ENCODE data around the gene PIK3R1. TPM values are rescaled to one million over a fixed set of nuclear protein-coding genes. Genes with fewer than 3 reads are reported as not detected.

The PIK3R1 gene
- total RNA-seq, 6 donors from 2014 or later = 52.3 to 112 (median 92.5) TPM

DNA sequence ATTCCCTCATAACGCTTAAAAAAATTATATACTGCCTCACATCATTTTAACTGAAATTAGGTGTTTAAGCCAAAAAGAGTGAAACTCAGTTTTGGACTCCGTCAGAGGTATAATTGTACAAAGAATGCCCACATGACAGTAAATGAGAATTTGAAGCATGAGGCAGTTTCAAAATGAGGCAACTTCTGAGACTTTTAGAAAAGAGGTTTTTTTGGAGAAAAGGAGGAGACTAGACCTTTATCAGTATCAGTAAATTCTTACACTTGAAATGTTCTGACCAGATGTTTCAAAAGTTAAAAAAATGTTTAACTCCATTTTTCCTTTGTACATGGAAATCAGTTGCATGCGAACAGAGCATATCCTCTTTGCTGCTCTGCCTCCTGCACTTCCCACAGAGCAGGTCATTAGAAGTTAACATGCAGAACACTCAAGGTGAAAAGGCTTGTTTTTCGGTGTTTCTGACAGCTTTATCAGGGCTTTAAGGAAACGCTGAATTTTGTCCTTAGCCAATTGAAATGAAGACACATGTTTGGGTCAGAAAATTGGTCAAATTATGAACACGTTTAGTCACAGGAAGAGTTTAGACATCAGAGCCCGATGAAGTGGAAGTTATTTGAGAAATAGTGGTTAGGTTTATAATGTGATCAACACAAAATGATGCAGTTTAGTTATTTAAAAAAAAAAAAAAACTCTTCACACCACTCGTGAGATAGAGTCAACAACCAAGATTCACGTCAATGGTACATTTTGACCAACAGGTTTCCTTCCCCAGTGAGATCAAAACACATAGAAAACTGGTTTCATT lies 59.5 kb downstream of the PIK3R1 start:
- ATAC-seq (ENCODE audit: low FRiP score in 2 of 2) = no peak
- H3K36me3 ChIP-seq = peaks cover 5 to 67% (median 28%) of the 10 kb centered on the region in 4 donors
- peak in 1 of 4 donors; percentile 27 for TF ChIP-seq POLR2A (IDR thresholded peaks at IDR 0.05)
- TF ChIP-seq EP300 (IDR thresholded peaks at IDR 0.05) = no peak

DNA sequence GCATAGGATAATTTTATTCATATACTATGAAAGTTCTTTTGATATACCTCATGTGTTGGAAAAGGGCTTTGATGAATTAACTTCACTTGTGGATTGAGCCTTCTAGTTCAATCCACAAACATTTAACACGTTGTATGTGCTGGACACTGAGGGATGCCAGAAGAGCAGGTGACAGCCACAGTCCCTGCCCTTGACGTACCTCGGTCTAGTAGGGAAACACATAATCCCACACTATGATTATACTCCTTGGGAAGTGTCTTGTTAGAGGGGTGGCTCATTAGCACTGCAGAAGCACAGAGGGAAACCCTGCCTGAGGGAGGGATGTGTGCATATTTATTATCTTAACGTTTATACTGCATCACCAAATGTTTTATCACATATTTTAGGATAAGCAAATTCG lies 61.2 kb downstream of the PIK3R1 start:
- Histone ChIP-seq H3K4me1 (peaks cover 0 to 21% (median 5%) of the 10 kb centered on the region in 4 donors), H3K36me3 (peaks cover 10 to 84% (median 42%) of the 10 kb centered on the region in 4 donors)

More for the DNA sequence above, 59.5 kb downstream of the PIK3R1 start:
- H3K27me3 ChIP-seq = no peaks in the 10 kb centered on the region
- H3K9me3 ChIP-seq = no peaks in the 10 kb centered on the region
- H3K27ac ChIP-seq = peak overlapping the region in 2 of 4 donors; percentile 1 to 41
- H3K4me1 ChIP-seq = peaks cover 8 to 34% (median 20%) of the 10 kb centered on the region in 4 donors
- no peak for DNase-seq
- H3K4me3 ChIP-seq = no peak overlapping the region
- 61 to 70% methylated on average over 9 of the region's 9 CpGs for WGBS, 2 donors

GRCh38 chr5:68277431-68277830 lies 61.9 kb downstream of the PIK3R1 start:
- no peak overlapping the region for H3K27ac ChIP-seq
- DNase-seq (no peak), ATAC-seq (ENCODE audit: low FRiP score in 2 of 2) (no peak)
- peaks cover 16 to 91% (median 48%) of the 10 kb centered on the region in 4 donors for H3K36me3 ChIP-seq
- no peaks in the 10 kb centered on the region for H3K27me3 ChIP-seq
- 90 to 92% methylated on average over 5 of the region's 5 CpGs for WGBS, 2 donors
- H3K4me3 ChIP-seq = no peak overlapping the region
- peaks cover 0 to 16% (median 2%) of the 10 kb centered on the region in 4 donors for H3K4me1 ChIP-seq
- H3K9me3 ChIP-seq = no peaks in the 10 kb centered on the region
- TF ChIP-seq EP300 (IDR thresholded peaks at IDR 0.05) = no peak
- TF ChIP-seq POLR2A (IDR thresholded peaks at IDR 0.05) = no peak
- no peak for TF ChIP-seq POLR2AphosphoS5 (IDR thresholded peaks at IDR 0.05)
- TF ChIP-seq CTCF (IDR thresholded peaks at IDR 0.05) = no peak

More for the DNA sequence above, 61.2 kb downstream of the PIK3R1 start:
- ATAC-seq (ENCODE audit: low FRiP score in 2 of 2) = no peak
- Histone ChIP-seq H3K4me3 (no peak overlapping the region), H3K9me3 (no peaks in the 10 kb centered on the region), H3K27me3 (no peaks in the 10 kb centered on the region), H3K27ac (peak overlapping the region in 1 of 4 donors; percentile 11)
- TF ChIP-seq POLR2A (IDR thresholded peaks at IDR 0.05) = no peak
- DNase-seq = no peak
- WGBS, 2 donors = 76 to 93% methylated on average over 5 of the region's 5 CpGs

DNA sequence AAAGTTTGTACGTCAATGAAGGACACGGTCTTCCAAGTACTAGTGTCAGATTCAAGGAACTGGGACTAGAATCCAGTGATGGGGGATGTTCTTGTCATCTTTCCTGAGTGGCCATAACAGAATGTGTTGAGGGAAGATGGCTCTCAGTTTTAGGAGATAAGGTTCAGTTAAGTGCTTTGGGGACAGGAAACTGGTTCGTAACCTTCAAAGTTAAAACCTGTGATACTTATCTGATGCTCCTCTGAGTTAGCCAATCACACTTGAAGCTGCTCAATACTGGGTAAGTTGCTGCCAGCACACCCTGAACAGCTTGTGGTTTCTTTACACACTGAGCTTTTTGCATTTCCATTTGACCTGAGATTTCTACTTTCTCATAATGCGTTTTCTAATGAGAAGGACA lies 64.4 kb downstream of the PIK3R1 start:
- Histone ChIP-seq H3K27me3 (no peaks in the 10 kb centered on the region), H3K4me1 (peaks cover 2 to 14% (median 8%) of the 10 kb centered on the region in 4 donors), H3K36me3 (peaks cover 24 to 96% (median 52%) of the 10 kb centered on the region in 4 donors), H3K4me3 (no peak overlapping the region), H3K27ac (peak overlapping the region in 3 of 4 donors; percentile 12 to 40 (median 35)), H3K9me3 (no peaks in the 10 kb centered on the region)
- DNase-seq (no peak), ATAC-seq (ENCODE audit: low FRiP score in 2 of 2) (no peak)
- 76 to 90% methylated on average over 4 of the region's 4 CpGs for WGBS, 2 donors
- peak in 1 of 4 donors; percentile 41 for TF ChIP-seq POLR2A (IDR thresholded peaks at IDR 0.05)
- TF ChIP-seq CTCF (IDR thresholded peaks at IDR 0.05) = no peak
- TF ChIP-seq POLR2AphosphoS5 (IDR thresholded peaks at IDR 0.05) = no peak
- no peak for TF ChIP-seq EP300 (IDR thresholded peaks at IDR 0.05)

DNA sequence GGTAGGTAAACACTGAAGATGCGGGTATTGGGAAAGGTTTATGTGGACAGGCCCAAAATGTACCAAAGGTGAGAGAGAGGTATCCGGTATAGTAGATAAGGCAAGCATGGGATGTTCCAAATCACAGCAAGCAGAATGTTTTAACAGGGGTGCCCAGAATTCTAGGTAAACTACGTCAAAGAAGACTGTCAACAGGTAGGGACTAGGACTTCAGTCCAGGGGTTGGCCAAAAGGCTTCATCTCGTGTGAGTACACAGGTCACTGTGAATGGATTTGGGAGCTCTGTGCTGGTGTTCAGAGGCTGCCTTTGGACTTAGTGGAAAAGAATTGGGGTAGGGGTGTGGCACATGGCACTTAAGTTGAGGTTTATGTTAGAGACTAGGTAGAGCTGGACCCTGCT lies 66.4 kb downstream of the PIK3R1 start:
- DNase-seq (no peak), ATAC-seq (ENCODE audit: low FRiP score in 2 of 2) (no peak)
- peak overlapping the region in 1 of 4 donors; percentile 15 for H3K4me3 ChIP-seq
- TF ChIP-seq POLR2A (IDR thresholded peaks at IDR 0.05) = no peak
- no peak for TF ChIP-seq CTCF (IDR thresholded peaks at IDR 0.05)
- TF ChIP-seq POLR2AphosphoS5 (IDR thresholded peaks at IDR 0.05) = no peak
- no peak for TF ChIP-seq EP300 (IDR thresholded peaks at IDR 0.05)
- peaks cover 22 to 31% (median 24%) of the 10 kb centered on the region in 4 donors for H3K4me1 ChIP-seq
- no peaks in the 10 kb centered on the region for H3K9me3 ChIP-seq
- 88 to 95% methylated on average over 4 of the region's 4 CpGs for WGBS, 2 donors
- H3K27me3 ChIP-seq = no peaks in the 10 kb centered on the region
- peaks cover 24 to 80% (median 50%) of the 10 kb centered on the region in 4 donors for H3K36me3 ChIP-seq
- peak overlapping the region in 3 of 4 donors; percentile 28 to 59 (median 36) for H3K27ac ChIP-seq
